ENCODE results near the gene NDUFS1. TPM values are rescaled to one million over a fixed set of nuclear protein-coding genes. Genes with fewer than 3 reads are reported as not detected.

NDUFS1 gene
- total RNA-seq, 1 experiment from 2014 or later, result 102 TPM

DNA sequence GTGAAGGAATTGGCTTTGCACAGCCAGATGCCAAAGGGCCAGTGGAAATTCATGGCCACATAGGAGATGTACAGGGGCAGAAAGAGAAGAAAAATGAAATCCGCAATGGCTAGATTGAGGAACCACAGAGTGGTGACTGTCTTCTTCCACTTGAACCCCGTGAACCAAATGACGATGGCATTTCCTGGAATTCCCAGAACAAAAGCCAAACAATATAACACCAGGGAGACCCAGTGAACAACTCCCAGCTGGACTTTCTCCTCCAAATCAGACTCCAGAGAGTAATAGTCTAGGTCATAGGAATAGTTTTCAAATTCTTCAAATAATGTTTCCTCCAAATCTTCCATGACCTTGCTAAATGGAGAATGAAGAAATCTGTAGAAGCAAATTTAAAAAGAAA lies 17.7 kb upstream of the NDUFS1 start:
- no peaks in the 10 kb centered on the region for H3K4me1 ChIP-seq (ENCODE audit: insufficient read depth, low read length)
- TF ChIP-seq, protein P1, sequence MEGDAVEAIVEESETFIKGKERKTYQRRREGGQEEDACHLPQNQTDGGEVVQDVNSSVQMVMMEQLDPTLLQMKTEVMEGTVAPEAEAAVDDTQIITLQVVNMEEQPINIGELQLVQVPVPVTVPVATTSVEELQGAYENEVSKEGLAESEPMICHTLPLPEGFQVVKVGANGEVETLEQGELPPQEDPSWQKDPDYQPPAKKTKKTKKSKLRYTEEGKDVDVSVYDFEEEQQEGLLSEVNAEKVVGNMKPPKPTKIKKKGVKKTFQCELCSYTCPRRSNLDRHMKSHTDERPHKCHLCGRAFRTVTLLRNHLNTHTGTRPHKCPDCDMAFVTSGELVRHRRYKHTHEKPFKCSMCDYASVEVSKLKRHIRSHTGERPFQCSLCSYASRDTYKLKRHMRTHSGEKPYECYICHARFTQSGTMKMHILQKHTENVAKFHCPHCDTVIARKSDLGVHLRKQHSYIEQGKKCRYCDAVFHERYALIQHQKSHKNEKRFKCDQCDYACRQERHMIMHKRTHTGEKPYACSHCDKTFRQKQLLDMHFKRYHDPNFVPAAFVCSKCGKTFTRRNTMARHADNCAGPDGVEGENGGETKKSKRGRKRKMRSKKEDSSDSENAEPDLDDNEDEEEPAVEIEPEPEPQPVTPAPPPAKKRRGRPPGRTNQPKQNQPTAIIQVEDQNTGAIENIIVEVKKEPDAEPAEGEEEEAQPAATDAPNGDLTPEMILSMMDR (conservative IDR thresholded peaks at IDR 0.05), result no peak
- H3K9me3 ChIP-seq (ENCODE audit: control insufficient read depth, low read depth, low read length), result no peaks in the 10 kb centered on the region
- H2AFZ ChIP-seq (ENCODE audit: low read length), result no peak overlapping the region
- H3K27me3 ChIP-seq (ENCODE audit: insufficient read depth, low read length), result no peaks in the 10 kb centered on the region
- no peaks in the 10 kb centered on the region for H3K79me1 ChIP-seq (ENCODE audit: insufficient read depth, low read depth, low read length, poor library complexity, severe bottlenecking)
- H2AK5ac ChIP-seq (ENCODE audit: insufficient read length, low read length), result no peak overlapping the region
- H3T11ph ChIP-seq (ENCODE audit: low read length), result no peak overlapping the region
- Mint-ChIP-seq H3K4me1 (0 out of 4 replicates have a peak, but pooled peaks cover 0 to 2% of the 10 kb centered on the region in 2 experiments), H3K27me3 (ENCODE audit: low read depth) (no peaks in the 10 kb centered on the region), H3K9me3 (peaks cover 5 to 7% of the 10 kb centered on the region in 2 experiments; a peak in 3 of 5 replicates), H3K36me3 (ENCODE audit: insufficient read depth in 1 of 3, low read depth in 3 of 3) (peaks cover 0 to 3% (median 0%) of the 10 kb centered on the region in 3 experiments; a peak in 2 of 7 replicates), H3K27ac (no peak overlapping the region), H3K4me3 (no peak overlapping the region)
- no peak overlapping the region for H4K91ac ChIP-seq (ENCODE audit: insufficient read length, low read depth, low read length)
- no peak overlapping the region for H4K5ac ChIP-seq (ENCODE audit: insufficient read length, low read depth, low read length)
- no peak overlapping the region for H2BK20ac ChIP-seq (ENCODE audit: low read depth, low read length, poor library complexity, severe bottlenecking)
- H2BK15ac ChIP-seq (ENCODE audit: low read depth, low read length), result no peak overlapping the region
- no peak for DNase-seq
- H3K79me2 ChIP-seq (ENCODE audit: insufficient read depth, low read length), result no peaks in the 10 kb centered on the region
- no peaks in the 10 kb centered on the region for H4K20me1 ChIP-seq (ENCODE audit: control insufficient read depth, insufficient read depth, insufficient read length)
- H3K23ac ChIP-seq (ENCODE audit: insufficient read length, low read depth, low read length), result no peak overlapping the region
- H3K56ac ChIP-seq (ENCODE audit: insufficient read length, low read depth, low read length), result no peak overlapping the region
- no peak overlapping the region for H2BK5ac ChIP-seq (ENCODE audit: insufficient read length, low read length)
- H3K27ac ChIP-seq (ENCODE audit: insufficient read length, low read depth, low read length), result no peak overlapping the region
- no peak overlapping the region for H3K18ac ChIP-seq (ENCODE audit: insufficient read length, low read depth, low read length)
- H3K14ac ChIP-seq (ENCODE audit: insufficient read depth, low read length), result no peak overlapping the region
- WGBS (ENCODE audit: extremely low coverage, insufficient read length, low lambda C conversion rate), result no CpG with 5 or more reads among the region's 3 CpGs
- H3K23me2 ChIP-seq (ENCODE audit: insufficient read length, low read depth, low read length, poor library complexity, severe bottlenecking), result no peaks in the 10 kb centered on the region
- H3K4me2 ChIP-seq (ENCODE audit: insufficient read depth, insufficient read length, low read length), result no peak overlapping the region
- H3K9ac ChIP-seq (ENCODE audit: extremely low read depth, insufficient read length, low read length), result no peak overlapping the region
- no peak overlapping the region for H4K8ac ChIP-seq (replicated peaks; ENCODE audit: insufficient read length, low read depth, low read length)
- H2BK120ac ChIP-seq (ENCODE audit: low read depth, low read length, poor library complexity, severe bottlenecking), result no peak overlapping the region
- H2BK12ac ChIP-seq (ENCODE audit: insufficient read length, low read depth, low read length), result no peak overlapping the region
- H3K4ac ChIP-seq (ENCODE audit: low read depth, low read length), result no peak overlapping the region
